DND-41 (cell line): ENCODE data around the gene MICAL3.

Experiments used
- ATAC-seq: fragments of 200-7000 bp; cut with Tn5 transposase; 3 replicates; pipeline ENCODE4 v1.9.1; 2021; ENCODE audit warnings: low read depth; ENCODE audit not compliant: insufficient read depth
- DNase-seq: peaks from one replicate; pipeline ENCODE4 v3.0.0-alpha.2; 2020
- H2AFZ ChIP-seq: 2 replicates; pipeline ENCODE4 v1.6.0; 2012; ENCODE audit warnings: low read depth, low read length
- H3K27ac ChIP-seq: 2 replicates; pipeline ENCODE4 v1.5.1; 2012; ENCODE audit warnings: low read length, inconsistent platforms
- H3K27me3 ChIP-seq: fragments of 200-600 bp; sonication (generic); 2 replicates; pipeline ENCODE4 v1.6.0; 2012; ENCODE audit warnings: low read length, mild to moderate bottlenecking, inconsistent platforms; ENCODE audit not compliant: insufficient read depth, poor library complexity
- H3K36me3 ChIP-seq: 2 replicates; pipeline ENCODE4 v1.5.1; 2012; ENCODE audit warnings: low read length, inconsistent platforms; ENCODE audit not compliant: insufficient read depth
- H3K4me1 ChIP-seq: 2 replicates; pipeline ENCODE4 v1.5.1; 2012; ENCODE audit warnings: mild to moderate bottlenecking, low read length; ENCODE audit not compliant: insufficient read depth
- H3K4me2 ChIP-seq: 2 replicates; pipeline ENCODE4 v1.6.0; 2012; ENCODE audit warnings: mild to moderate bottlenecking, moderate library complexity, low read length, inconsistent platforms; ENCODE audit not compliant: insufficient read depth
- H3K4me3 ChIP-seq, 2 experiments: fragments of 200-600 bp in 1 of 2; shearing (Covaris generic) in 1 of 2; 2 replicates each; pipeline ENCODE4 v1.5.1; 2012 to 2016; ENCODE audit warnings: inconsistent platforms in 2 of 2, low read length in 2 of 2, mild to moderate bottlenecking in 2 of 2, low read depth in 1 of 2, moderate library complexity in 1 of 2
- H3K79me2 ChIP-seq: 2 replicates; pipeline ENCODE4 v1.6.0; 2012; ENCODE audit warnings: low read length, inconsistent platforms; ENCODE audit not compliant: insufficient read depth
- H3K9ac ChIP-seq: 2 replicates; pipeline ENCODE4 v1.6.0; 2012; ENCODE audit warnings: low read depth, mild to moderate bottlenecking, inconsistent platforms, low read length, moderate library complexity
- H3K9me3 ChIP-seq: 2 replicates; pipeline ENCODE4 v1.5.1; 2012; ENCODE audit warnings: low read length, moderate library complexity, mild to moderate bottlenecking, inconsistent platforms; ENCODE audit not compliant: insufficient read depth, severe bottlenecking
- H4K20me1 ChIP-seq: 2 replicates; pipeline ENCODE4 v1.6.0; 2012; ENCODE audit warnings: low read length; ENCODE audit not compliant: insufficient read depth
- EZH2 ChIP-seq: IDR thresholded peaks from 3 replicates; pipeline ENCODE4 v1.6.1; 2012; ENCODE audit warnings: borderline replicate concordance, low read depth, mild to moderate bottlenecking, moderate library complexity, low read length, inconsistent platforms; ENCODE audit not compliant: severe bottlenecking
- TF ChIP-seq, protein P1 (sequence below): IDR thresholded peaks from 2 replicates; pipeline ENCODE4 v1.5.1; 2012; ENCODE audit warnings: borderline replicate concordance, low read length, moderate library complexity, mild to moderate bottlenecking; ENCODE audit not compliant: poor library complexity, severe bottlenecking; ENCODE audit errors: extremely low read depth

Gene MICAL3

DNA sequence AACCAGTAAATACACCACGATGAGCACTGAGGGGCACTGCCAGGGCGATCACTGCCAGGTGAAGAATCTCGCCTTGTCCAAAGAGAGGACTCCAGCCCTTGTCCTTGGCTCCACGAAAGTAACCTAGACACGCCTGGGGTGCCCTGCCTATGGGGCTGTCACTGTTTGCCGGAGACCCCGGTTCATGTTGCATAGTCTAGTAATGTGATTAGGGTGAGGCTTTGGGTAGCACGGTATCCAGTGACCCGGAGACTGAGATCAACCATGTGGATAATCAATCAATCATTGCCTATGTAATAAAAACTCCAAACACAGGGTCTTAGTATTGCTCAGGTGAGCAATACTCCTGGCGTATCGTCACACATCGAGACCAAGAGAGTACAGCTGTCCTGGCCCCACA lies 190.9 kb downstream of the MICAL3 start:
- Histone ChIP-seq H3K4me1 (no peaks in the 10 kb centered on the region), H3K9ac (no peak overlapping the region), H3K79me2 (no peaks in the 10 kb centered on the region), H3K27ac (no peak overlapping the region), H3K4me3 (no peak overlapping the region), H3K36me3 (peaks cover 29% of the 10 kb centered on the region), H3K4me2 (no peak overlapping the region), H4K20me1 (peaks cover 3% of the 10 kb centered on the region; the same call in 1 of the 2 replicates), H3K9me3 (no peaks in the 10 kb centered on the region), H3K27me3 (no peaks in the 10 kb centered on the region), H2AFZ (no peak overlapping the region)
- ATAC-seq (no peak), DNase-seq (no peak)
- no peak for TF ChIP-seq EZH2
- TF ChIP-seq, protein P1, sequence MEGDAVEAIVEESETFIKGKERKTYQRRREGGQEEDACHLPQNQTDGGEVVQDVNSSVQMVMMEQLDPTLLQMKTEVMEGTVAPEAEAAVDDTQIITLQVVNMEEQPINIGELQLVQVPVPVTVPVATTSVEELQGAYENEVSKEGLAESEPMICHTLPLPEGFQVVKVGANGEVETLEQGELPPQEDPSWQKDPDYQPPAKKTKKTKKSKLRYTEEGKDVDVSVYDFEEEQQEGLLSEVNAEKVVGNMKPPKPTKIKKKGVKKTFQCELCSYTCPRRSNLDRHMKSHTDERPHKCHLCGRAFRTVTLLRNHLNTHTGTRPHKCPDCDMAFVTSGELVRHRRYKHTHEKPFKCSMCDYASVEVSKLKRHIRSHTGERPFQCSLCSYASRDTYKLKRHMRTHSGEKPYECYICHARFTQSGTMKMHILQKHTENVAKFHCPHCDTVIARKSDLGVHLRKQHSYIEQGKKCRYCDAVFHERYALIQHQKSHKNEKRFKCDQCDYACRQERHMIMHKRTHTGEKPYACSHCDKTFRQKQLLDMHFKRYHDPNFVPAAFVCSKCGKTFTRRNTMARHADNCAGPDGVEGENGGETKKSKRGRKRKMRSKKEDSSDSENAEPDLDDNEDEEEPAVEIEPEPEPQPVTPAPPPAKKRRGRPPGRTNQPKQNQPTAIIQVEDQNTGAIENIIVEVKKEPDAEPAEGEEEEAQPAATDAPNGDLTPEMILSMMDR: no peak

DNA sequence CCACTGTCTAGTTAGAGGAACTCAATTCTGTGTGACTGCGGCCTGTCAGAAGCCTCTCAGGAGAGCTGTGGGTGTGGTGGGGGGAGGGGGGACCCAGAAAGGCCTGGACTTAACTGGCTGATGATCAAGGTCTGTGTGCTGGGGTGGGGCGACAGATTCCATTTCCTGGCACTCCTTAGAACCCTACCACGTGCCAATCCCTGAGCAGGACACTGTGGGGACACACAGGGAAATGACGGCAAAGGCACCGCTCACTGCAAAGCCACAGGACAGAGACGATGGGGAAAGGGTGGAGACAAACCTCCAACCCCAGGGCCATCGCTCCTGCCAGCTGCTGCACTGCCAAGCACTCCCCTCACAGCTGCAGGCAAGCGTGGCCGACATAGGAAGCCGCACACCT lies 191.7 kb downstream of the MICAL3 start:
- DNase-seq (no peak), ATAC-seq (no peak)
- no peaks in the 10 kb centered on the region for H3K27me3 ChIP-seq
- H3K27ac ChIP-seq: no peak overlapping the region; the same call in 1 of the 2 replicates
- H3K9ac ChIP-seq: no peak overlapping the region
- peaks cover 3% of the 10 kb centered on the region; the same call in 1 of the 2 replicates for H4K20me1 ChIP-seq
- H3K4me2 ChIP-seq: no peak overlapping the region
- TF ChIP-seq, protein P1: no peak
- TF ChIP-seq EZH2: no peak
- H3K36me3 ChIP-seq: peaks cover 29% of the 10 kb centered on the region
- H3K79me2 ChIP-seq: no peaks in the 10 kb centered on the region
- H3K4me3 ChIP-seq: no peak overlapping the region
- H3K9me3 ChIP-seq: no peaks in the 10 kb centered on the region
- no peaks in the 10 kb centered on the region for H3K4me1 ChIP-seq
- no peak overlapping the region for H2AFZ ChIP-seq

DNA sequence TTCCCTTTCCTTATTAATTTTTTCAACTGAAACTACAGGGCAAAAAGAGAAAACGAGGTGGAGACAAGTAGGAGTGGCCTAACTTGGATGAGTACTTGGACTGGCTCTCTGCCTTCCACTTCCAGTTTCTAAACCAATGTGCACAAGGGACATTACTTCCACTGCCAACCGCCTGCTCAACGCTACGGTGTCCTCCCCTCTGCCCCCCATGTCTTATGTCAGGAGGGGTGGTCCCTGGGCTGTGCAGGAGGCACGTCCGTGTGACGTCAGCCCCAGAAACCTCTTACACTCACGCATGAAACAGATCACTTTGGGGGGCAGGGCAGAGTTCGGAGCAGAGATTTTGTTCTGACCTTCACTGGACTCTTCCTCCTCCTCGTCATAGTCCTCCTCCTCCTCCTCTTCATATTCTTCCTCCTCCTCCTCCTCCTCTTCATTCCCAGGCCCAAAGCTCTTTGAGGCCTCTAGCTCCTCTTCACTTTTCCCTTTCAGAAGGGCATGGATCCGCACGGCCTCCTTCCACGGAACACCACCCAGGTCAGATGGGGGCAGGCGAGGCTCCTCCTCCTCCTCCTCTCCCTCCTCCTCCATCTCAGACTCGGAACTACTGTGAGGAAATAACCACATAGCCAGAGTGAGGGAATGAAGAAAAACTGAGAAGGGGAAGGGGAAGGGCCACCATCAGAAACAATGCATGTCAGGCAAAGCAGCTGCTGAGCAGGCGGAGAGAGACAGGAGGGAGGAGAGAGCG lies 192.7 kb downstream of the MICAL3 start:
- Histone ChIP-seq H3K79me2 (no peaks in the 10 kb centered on the region), H2AFZ (no peak overlapping the region), H3K27ac (no peak overlapping the region), H3K4me2 (no peak overlapping the region), H3K9ac (no peak overlapping the region), H3K9me3 (no peaks in the 10 kb centered on the region), H3K4me3 (no peak overlapping the region), H3K4me1 (no peaks in the 10 kb centered on the region), H3K27me3 (no peaks in the 10 kb centered on the region), H4K20me1 (peaks cover 3% of the 10 kb centered on the region; the same call in 1 of the 2 replicates), H3K36me3 (peaks cover 31% of the 10 kb centered on the region)
- TF ChIP-seq EZH2: no peak
- TF ChIP-seq, protein P1: no peak
- DNase-seq (no peak), ATAC-seq (no peak)
